Stomach (tissue), 9 donors: ENCODE results near the gene COG4. TPM values are rescaled to one million over a fixed set of nuclear protein-coding genes. Genes with fewer than 3 reads are reported as not detected.

Experiments used
- DNase-seq, 2 donors: peaks; one replicate each; pipeline versions ENCODE4 v3.0.0 to v3.0.0-alpha.2; 2013 to 2019
- H3K27ac ChIP-seq, 5 donors: fragments of 200-600 bp in 4 of 5; sonication (generic) in 4 of 5; one replicate each; pipeline ENCODE4 v1.5.1; 2013 to 2019; ENCODE audit warnings: mild to moderate bottlenecking in 1 of 5, moderate library complexity in 1 of 5
- H3K27me3 ChIP-seq, 3 donors: fragments of 200-600 bp; sonication (generic); one replicate each; pipeline ENCODE4 v1.5.1; 2017 to 2019; ENCODE audit warnings: mixed run types in 1 of 3
- H3K36me3 ChIP-seq, 4 donors: fragments of 200-600 bp; sonication (generic); 1 replicate in 3 of 4; 2 replicates in 1 of 4; pipeline ENCODE4 v1.5.1; 2016 to 2019
- H3K4me1 ChIP-seq, 4 donors: fragments of 200-600 bp; sonication (generic); one replicate each; pipeline ENCODE4 v1.5.1; 2016 to 2019
- H3K4me3 ChIP-seq, 4 donors: fragments of 200-600 bp; sonication (generic) in 3 of 4; one replicate each; pipeline ENCODE4 v1.5.1; 2016 to 2019; ENCODE audit warnings: mild to moderate bottlenecking in 1 of 4
- H3K9me3 ChIP-seq, 4 donors: fragments of 200-600 bp; sonication (generic); one replicate each; pipeline ENCODE4 v1.5.1; 2016 to 2019
- EP300 ChIP-seq: sonication (generic); formaldehyde crosslinking; IDR thresholded peaks from one replicate; pipeline ENCODE4 v1.6.1; 2017; ENCODE audit warnings: antibody characterized with exemption
- POLR2A ChIP-seq, 4 donors: fragments of 450-650 bp; IDR thresholded peaks; one replicate each; pipeline ENCODE4 v1.6.1; 2016; ENCODE audit warnings: antibody characterized with exemption in 4 of 4, control low read depth in 2 of 4, mild to moderate bottlenecking in 1 of 4, moderate library complexity in 1 of 4
- POLR2AphosphoS5 ChIP-seq, 3 donors: sonication (generic); formaldehyde crosslinking; IDR thresholded peaks; one replicate each; pipeline ENCODE4 v1.6.1; 2016; ENCODE audit warnings: antibody characterized with exemption in 3 of 3
- WGBS, 5 donors: extraction: QIAGEN DNeasy Blood & Tissue Kit in 3 of 5; methylation state at CpG; one replicate each; pipeline versions ENCODE4 v1.1.5 to v1.1.7; 2013 to 2018; 5-methylcytosine and 5-hydroxymethylcytosine counted together
- intact Hi-C: fragments of 100-400 bp; cut with DNase I; formaldehyde crosslinking; loops from one replicate; pipeline ENCODE4 v1.15.1; 2023; ENCODE audit warnings: low total_unique reads
- polyA plus RNA-seq, 3 donors: library from polyadenylated mRNA; stranded (reverse); fragments of 200-250 nt; gene quantifications; one replicate each; pipeline ENCODE4 v1.2.3, GENCODE V29; 2013
- total RNA-seq, 5 donors: library from RNA; depleted of rRNA; stranded (reverse); fragments of >200 nt; gene quantifications; one replicate each; pipeline versions ENCODE4 v1.1.0 to v1.2.3, GENCODE V29; 2014 to 2016
- TF ChIP-seq, protein P1 (sequence below), 7 experiments: fragments of 450-650 bp in 4 of 7; fragments of 200-600 bp in 3 of 7; sonication (generic) in 3 of 7; IDR thresholded peaks; one replicate each; pipeline ENCODE4 v1.5.1; 2016 to 2019; ENCODE audit warnings: antibody characterized with exemption in 7 of 7, control low read depth in 2 of 7, mild to moderate bottlenecking in 1 of 7
- donor health status: healthy with polysubstance abuse.
- donor health status: Bipolar disorder and iron deficiency.
- donor health status: healthy.

The COG4 gene
- total and polyA plus RNA-seq, 8 donors: 10.7 to 127 (median 37.4) TPM

DNA sequence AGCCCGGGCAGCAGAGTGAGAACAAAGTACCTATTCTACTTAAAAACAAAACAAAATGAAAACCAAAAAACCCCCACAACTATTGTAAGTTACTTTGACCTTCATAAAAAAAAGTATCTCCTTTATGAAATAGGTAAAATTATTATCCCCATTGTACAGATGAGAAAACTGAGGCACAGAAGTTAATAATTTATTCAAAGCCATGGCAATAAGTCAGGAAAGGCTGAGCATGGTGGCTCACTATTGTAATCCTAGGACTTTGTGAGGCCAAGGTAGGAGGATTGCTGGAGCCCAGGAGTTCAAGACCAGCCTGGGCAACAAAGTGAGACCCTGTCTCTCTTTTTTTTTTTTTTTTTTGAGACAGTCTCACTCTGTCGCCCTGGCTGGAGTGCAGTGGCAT is 38.5 kb downstream of the COG4 start:
- DNase-seq: no peak
- H3K27ac ChIP-seq: no peak overlapping the region
- WGBS, 5 donors: 94 to 96% (median 94%) methylated on average over 2 of the region's 2 CpGs
- H3K9me3 ChIP-seq: no peaks in the 10 kb centered on the region
- no peak overlapping the region for H3K4me3 ChIP-seq
- H3K27me3 ChIP-seq: no peaks in the 10 kb centered on the region
- H3K36me3 ChIP-seq: peaks cover 50 to 98% (median 95%) of the 10 kb centered on the region in 4 donors
- H3K4me1 ChIP-seq: no peaks in the 10 kb centered on the region
- TF ChIP-seq POLR2A (IDR thresholded peaks at IDR 0.05) (no peak), POLR2AphosphoS5 (IDR thresholded peaks at IDR 0.05) (no peak), EP300 (no peak)
- TF ChIP-seq, protein P1, sequence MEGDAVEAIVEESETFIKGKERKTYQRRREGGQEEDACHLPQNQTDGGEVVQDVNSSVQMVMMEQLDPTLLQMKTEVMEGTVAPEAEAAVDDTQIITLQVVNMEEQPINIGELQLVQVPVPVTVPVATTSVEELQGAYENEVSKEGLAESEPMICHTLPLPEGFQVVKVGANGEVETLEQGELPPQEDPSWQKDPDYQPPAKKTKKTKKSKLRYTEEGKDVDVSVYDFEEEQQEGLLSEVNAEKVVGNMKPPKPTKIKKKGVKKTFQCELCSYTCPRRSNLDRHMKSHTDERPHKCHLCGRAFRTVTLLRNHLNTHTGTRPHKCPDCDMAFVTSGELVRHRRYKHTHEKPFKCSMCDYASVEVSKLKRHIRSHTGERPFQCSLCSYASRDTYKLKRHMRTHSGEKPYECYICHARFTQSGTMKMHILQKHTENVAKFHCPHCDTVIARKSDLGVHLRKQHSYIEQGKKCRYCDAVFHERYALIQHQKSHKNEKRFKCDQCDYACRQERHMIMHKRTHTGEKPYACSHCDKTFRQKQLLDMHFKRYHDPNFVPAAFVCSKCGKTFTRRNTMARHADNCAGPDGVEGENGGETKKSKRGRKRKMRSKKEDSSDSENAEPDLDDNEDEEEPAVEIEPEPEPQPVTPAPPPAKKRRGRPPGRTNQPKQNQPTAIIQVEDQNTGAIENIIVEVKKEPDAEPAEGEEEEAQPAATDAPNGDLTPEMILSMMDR (IDR thresholded peaks at IDR 0.05): no peak
- intact Hi-C loops: no loop called here

DNA sequence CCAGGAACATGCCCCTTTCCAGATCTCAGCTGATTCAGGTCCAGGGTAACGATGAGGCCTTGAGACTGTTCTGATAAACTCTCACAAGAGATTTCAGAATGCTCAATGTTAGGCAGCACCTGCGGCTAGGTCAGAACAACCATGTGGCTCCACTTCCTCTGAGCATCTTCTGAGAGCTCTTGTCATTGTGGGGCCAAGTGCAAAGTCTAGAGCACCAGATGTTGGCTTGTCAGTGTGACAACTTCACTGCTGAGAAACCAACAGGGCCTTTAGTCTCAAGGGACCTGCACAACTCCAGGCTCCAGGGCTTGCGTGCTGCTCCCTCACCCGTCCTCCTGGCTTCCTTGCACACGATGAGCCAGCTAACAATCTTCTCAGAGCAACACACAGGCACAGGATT is 39.9 kb downstream of the COG4 start:
- no peak for TF ChIP-seq EP300
- no peak for TF ChIP-seq POLR2A (IDR thresholded peaks at IDR 0.05)
- TF ChIP-seq, protein P1 (IDR thresholded peaks at IDR 0.05): no peak
- no peak for TF ChIP-seq POLR2AphosphoS5 (IDR thresholded peaks at IDR 0.05)
- WGBS, 5 donors: 85 to 92% (median 90%) methylated on average over 5 of the region's 5 CpGs
- H3K36me3 ChIP-seq: peaks cover 47 to 98% (median 95%) of the 10 kb centered on the region in 4 donors
- no peaks in the 10 kb centered on the region for H3K9me3 ChIP-seq
- H3K27me3 ChIP-seq: no peaks in the 10 kb centered on the region
- peaks cover 0 to 5% (median 0%) of the 10 kb centered on the region in 4 donors for H3K4me1 ChIP-seq
- no peak for DNase-seq
- no peak overlapping the region for H3K4me3 ChIP-seq
- intact Hi-C loops: no loop called here
- no peak overlapping the region for H3K27ac ChIP-seq

DNA sequence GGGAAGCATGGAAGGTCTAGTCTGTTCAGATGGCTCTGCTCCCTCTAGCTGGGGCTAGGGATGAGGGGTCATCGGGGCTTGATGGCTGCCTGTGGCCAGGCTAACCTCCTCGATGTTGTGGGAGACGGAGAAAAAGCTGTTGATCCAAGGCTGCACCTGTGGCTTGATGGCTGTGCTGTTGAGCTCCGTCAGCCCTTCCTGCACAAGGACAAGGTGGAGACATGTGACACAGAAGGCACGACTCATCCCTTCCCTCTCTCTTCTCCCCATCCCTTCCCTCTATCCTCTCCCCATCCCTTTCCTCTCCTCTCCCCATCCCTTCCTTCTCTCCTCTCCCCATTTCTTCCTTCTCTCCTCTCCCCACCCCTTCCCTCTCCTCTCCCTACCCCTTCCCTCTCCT is 40.7 kb downstream of the COG4 start:
- Histone ChIP-seq H3K4me3 (no peak overlapping the region), H3K27ac (no peak overlapping the region), H3K4me1 (peaks cover 0 to 5% (median 0%) of the 10 kb centered on the region in 4 donors), H3K9me3 (no peaks in the 10 kb centered on the region), H3K27me3 (no peaks in the 10 kb centered on the region), H3K36me3 (peaks cover 45 to 98% (median 95%) of the 10 kb centered on the region in 4 donors)
- WGBS, 5 donors: 73 to 91% (median 84%) methylated on average over 5 of the region's 5 CpGs
- intact Hi-C loops: no loop called here
- TF ChIP-seq POLR2A (IDR thresholded peaks at IDR 0.05) (no peak), POLR2AphosphoS5 (IDR thresholded peaks at IDR 0.05) (no peak)
- TF ChIP-seq, protein P1 (IDR thresholded peaks at IDR 0.05): no peak
- DNase-seq: no peak

DNA sequence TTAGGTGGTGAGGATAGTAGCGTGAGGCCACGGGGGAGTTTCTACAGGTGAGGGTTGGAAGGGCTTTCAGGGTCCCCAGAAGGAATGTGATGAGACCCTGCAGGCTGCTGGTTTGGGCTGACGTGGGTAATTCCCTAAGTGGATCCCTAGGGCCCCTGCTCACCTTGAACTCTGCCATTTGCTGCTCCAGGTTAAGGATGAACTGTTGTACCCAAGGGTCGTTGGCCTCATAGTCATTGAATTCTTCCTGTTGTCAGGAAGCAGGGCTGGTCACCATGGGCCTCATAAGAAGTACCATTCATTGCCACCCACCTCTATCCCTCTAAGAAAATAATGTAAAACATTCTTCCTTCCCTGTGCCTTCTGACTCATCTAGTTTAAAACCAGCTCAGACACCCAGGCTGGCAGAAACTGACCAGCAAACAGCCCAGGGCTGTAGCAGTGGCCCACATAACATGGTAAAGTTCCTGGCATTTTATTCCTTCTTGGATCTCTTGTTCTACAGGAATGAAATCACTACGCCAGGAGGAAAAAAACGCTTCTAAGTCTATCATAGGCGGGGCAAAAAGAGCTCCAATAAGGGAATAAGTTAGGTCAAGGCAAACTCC is 41.3 kb downstream of the COG4 start:
- Histone ChIP-seq H3K4me1 (peaks cover 0 to 5% (median 0%) of the 10 kb centered on the region in 4 donors), H3K4me3 (no peak overlapping the region), H3K27me3 (no peaks in the 10 kb centered on the region), H3K9me3 (no peaks in the 10 kb centered on the region), H3K27ac (no peak overlapping the region), H3K36me3 (peaks cover 45 to 98% (median 95%) of the 10 kb centered on the region in 4 donors)
- DNase-seq: no peak
- TF ChIP-seq POLR2A (IDR thresholded peaks at IDR 0.05): no peak
- no peak for TF ChIP-seq EP300
- TF ChIP-seq, protein P1 (IDR thresholded peaks at IDR 0.05): no peak
- TF ChIP-seq POLR2AphosphoS5 (IDR thresholded peaks at IDR 0.05): no peak
- intact Hi-C loops: no loop called here
- WGBS, 5 donors: 82 to 90% (median 85%) methylated on average over 4 to 7 of the region's 7 CpGs
